ENCODE data around the gene MET.
A peak's percentile ranks its signal among the peaks of the same experiment; 100 is the strongest.

DNA sequence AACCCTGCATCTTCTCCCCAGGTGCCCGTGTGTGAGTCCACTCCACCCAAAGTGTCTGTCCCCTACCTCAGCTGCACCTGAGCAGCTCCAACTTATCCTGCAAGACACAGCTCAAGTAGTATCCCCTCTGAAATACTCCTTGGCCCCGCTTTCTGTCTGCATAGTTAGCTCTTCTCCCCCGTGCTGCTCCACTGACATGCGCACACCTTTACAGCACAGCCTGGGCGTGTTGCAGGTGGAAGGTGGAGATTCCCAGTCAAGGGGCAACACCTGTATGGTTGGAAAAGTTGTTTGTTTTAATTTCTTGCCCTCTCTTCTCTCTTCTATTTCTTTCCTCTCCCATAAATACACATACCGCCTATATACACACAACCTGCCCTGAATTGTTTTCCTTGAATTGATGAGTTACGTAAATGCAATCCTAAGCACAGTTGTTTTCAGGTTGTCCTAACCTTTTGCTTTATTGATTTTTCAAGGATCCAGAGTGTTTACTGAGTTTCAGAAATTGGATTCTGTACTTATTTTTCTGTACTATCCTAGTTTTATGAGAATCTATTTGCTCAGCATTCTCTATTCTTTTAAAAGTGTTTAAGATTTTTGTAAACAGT is 14.9 kb downstream of the MET start:
- no peak for TF ChIP-seq CTCF (IDR thresholded peaks at IDR 0.05 in 2 of 3, conservative IDR thresholded peaks at IDR 0.05 in 1 of 3; ENCODE audit: borderline replicate concordance in 1 of 3, insufficient read depth in 1 of 3, low read depth in 2 of 3, low read length in 2 of 3)
- no peak for TF ChIP-seq POLR2A (IDR thresholded peaks at IDR 0.05; ENCODE audit: borderline replicate concordance, extremely low read depth, insufficient read depth, insufficient read length)
- TF ChIP-seq EZH2phosphoT487 (IDR thresholded peaks at IDR 0.05; ENCODE audit: borderline replicate concordance) = no peak
- TF ChIP-seq YY1 (IDR thresholded peaks at IDR 0.05; ENCODE audit: extremely low read depth, insufficient replicate concordance, low read depth, low read length) = no peak
- peak; percentile 24; the same call in 1 of the 2 replicates for TF ChIP-seq SP1 (IDR thresholded peaks at IDR 0.05; ENCODE audit: low read depth)
- no peak for TF ChIP-seq EGR1 (IDR thresholded peaks at IDR 0.05; ENCODE audit: low read depth)
- peak; percentile 40; the same call in 1 of the 2 replicates for TF ChIP-seq POLR2AphosphoS5 (IDR thresholded peaks at IDR 0.05; ENCODE audit: low read depth, low read length)

Data from HCT116 (cell line).